ENCODE measurements around the gene EHBP1L1.

EHBP1L1 gene

DNA sequence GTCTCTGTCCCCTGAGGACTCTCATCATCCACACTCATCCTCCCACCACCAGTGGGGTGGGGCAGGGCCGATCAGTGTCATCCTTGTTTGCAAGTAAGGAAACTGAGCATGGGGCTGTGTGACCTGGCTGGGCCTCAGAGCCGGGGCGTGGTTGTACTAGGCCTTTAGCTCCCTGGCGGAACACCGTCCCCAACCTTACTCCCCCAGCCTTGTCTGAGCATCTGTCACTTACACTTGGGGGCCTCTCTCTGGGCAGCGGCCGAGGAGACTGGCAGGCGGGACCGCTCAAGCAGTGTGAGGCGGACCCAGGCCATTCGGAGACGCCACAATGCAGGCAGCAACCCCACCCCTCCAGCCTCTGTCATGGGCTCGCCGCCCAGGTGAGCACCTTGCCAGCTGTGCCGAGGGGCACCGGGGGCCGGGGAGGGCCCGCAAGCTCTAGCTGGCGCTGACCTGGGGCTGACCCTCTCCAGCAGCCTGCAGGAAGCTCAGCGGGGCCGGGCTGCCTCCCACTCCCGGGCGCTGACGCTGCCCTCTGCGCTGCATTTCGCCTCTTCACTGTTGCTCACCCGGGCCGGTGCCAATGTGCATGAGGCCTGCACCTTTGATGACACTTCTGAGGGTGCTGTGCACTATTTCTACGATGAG lies 43.6 kb downstream of the EHBP1L1 start:
- DNase-seq (ENCODE audit: low spot score), result no peak
- TF ChIP-seq, protein P1, sequence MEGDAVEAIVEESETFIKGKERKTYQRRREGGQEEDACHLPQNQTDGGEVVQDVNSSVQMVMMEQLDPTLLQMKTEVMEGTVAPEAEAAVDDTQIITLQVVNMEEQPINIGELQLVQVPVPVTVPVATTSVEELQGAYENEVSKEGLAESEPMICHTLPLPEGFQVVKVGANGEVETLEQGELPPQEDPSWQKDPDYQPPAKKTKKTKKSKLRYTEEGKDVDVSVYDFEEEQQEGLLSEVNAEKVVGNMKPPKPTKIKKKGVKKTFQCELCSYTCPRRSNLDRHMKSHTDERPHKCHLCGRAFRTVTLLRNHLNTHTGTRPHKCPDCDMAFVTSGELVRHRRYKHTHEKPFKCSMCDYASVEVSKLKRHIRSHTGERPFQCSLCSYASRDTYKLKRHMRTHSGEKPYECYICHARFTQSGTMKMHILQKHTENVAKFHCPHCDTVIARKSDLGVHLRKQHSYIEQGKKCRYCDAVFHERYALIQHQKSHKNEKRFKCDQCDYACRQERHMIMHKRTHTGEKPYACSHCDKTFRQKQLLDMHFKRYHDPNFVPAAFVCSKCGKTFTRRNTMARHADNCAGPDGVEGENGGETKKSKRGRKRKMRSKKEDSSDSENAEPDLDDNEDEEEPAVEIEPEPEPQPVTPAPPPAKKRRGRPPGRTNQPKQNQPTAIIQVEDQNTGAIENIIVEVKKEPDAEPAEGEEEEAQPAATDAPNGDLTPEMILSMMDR (IDR thresholded peaks at IDR 0.05; ENCODE audit: borderline replicate concordance, control extremely low read depth, extremely low read depth, insufficient read depth, missing control alignments), result no peak
- in situ Hi-C loops (cut with MboI; ENCODE audit: low sequenced_read_pairs, unreplicated experiment), result no loop called here

DNA sequence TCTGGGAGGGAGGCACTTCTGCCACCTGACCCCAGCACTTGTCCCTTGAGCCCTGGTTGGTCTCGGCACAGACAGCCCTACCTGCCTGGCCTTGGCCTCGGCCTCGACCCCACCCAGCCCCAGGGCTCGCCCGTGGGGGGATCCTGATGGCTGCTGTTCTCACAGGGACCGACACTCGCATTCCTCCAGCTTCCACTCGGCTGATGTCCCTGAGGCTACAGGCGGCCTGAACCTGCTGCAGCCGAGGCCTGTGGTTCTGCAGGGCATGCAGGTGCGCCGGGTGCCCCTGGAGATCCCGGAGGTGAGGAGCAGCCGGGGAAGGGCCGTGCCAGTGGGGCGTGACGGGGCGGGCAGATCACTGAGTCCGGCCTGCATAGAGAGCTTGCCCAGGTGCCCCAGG lies 44.8 kb downstream of the EHBP1L1 start:
- no peak for DNase-seq (ENCODE audit: low spot score)
- in situ Hi-C loops (cut with MboI; ENCODE audit: low sequenced_read_pairs, unreplicated experiment), result no loop called here
- TF ChIP-seq, protein P1 (IDR thresholded peaks at IDR 0.05; ENCODE audit: borderline replicate concordance, control extremely low read depth, extremely low read depth, insufficient read depth, missing control alignments), result no peak

DNA sequence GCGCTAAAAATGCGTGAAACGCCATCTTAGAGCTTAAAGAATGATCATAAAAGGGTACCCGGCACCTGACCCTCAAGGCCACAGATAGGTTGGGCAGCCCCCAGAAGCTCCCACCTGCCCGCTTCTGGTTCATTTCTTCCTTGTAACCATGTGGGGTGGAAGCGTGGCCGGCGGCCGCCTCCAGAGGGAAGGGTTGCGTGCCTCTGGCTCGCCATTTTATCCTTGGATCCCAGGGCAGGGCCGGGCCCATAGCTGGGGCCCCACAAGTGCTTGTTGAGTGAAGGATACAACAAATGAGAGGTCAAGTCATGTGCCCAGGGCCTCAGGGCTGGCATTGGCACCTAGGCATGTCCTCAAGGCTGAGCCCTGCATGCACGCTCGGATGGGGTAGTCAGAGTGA lies 45.6 kb downstream of the EHBP1L1 start:
- in situ Hi-C loops (cut with MboI; ENCODE audit: low sequenced_read_pairs, unreplicated experiment), result no loop called here

DNA sequence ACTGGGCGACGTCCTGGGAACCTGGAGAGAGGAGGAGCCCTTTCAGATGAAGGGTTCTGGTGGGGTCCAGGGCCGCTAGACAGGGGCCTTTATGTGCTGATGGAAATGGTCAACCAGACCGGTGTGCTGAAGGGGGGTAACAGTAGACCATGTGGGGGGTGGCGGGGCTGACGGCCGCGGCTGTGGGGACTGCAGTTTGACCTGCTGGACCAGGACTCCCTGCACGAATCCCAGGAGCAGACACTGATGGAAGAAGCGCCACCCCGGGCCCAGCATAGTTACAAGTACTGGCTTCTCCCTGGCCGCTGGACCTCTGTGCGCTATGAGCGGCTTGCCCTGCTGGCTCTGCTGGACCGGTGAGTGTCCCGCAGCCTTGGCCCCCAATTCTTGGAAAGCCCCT lies 46.2 kb downstream of the EHBP1L1 start:
- DNase-seq (ENCODE audit: low spot score), result no peak
- in situ Hi-C loops (cut with MboI; ENCODE audit: low sequenced_read_pairs, unreplicated experiment), result no loop called here
- TF ChIP-seq, protein P1 (IDR thresholded peaks at IDR 0.05; ENCODE audit: borderline replicate concordance, control extremely low read depth, extremely low read depth, insufficient read depth, missing control alignments), result no peak

More for the DNA sequence above, 45.6 kb downstream of the EHBP1L1 start:
- no peak for DNase-seq (ENCODE audit: low spot score)
- TF ChIP-seq, protein P1 (IDR thresholded peaks at IDR 0.05; ENCODE audit: borderline replicate concordance, control extremely low read depth, extremely low read depth, insufficient read depth, missing control alignments), result no peak

DNA sequence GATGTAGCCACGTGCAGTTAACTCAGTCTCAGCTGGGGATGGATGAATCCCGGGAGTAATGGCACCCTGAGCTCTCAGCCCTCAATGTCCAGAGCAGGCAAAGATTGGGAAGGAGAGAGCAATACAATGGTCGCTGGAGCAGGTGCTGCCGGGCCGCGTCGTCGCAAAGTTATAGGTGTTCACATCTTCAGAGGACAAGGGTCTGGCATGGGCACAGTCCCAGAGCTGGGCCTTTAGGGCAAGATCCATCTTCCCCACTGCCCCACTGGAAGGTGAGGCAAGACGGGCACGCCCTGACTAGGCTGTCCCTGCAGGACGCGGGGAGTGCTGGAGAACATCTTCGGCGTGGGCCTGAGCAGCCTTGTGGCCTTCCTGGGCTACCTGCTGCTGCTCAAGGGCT lies 47.3 kb downstream of the EHBP1L1 start:
- no peak for DNase-seq (ENCODE audit: low spot score)
- in situ Hi-C loops (cut with MboI; ENCODE audit: low sequenced_read_pairs, unreplicated experiment), result no loop called here
- TF ChIP-seq, protein P1 (IDR thresholded peaks at IDR 0.05; ENCODE audit: borderline replicate concordance, control extremely low read depth, extremely low read depth, insufficient read depth, missing control alignments), result no peak

DNA sequence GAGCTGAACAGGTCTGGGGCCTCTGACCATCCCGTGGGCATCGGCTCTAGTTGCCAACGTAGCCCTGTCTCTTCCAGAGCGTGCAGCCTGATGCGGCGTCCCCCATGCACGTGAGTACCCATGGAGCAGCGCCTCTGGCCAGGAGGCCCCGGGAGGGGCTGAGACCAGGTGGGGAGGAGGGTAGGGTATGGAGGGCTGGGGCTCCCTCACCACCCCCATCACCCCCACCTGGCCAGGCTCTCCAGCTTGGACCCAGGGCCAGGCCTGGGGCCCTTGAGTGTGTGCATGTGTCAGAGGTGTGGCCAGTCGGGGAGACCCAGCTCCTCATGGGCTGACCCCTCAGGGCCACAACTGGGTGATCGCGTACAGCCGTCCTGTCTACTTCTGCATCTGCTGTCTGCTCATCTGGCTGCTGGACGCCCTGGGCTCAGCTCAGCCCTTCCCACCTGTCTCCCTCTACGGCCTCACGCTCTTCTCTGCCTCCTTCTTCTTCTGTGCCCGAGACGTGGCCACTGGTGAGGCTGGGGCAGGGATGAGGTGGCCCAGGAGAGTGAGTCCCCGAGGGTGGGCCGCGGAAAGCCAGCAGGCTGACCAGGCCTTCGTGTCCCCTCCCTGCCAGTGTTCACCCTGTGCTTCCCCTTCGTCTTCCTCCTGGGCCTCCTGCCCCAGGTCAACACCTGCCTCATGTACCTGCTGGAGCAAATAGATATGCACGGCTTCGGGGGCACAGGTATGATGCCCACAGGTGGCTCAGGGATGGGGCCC lies 48.2 kb downstream of the EHBP1L1 start:
- TF ChIP-seq, protein P1 (IDR thresholded peaks at IDR 0.05; ENCODE audit: borderline replicate concordance, control extremely low read depth, extremely low read depth, insufficient read depth, missing control alignments), result no peak
- no peak for DNase-seq (ENCODE audit: low spot score)
- in situ Hi-C loops (cut with MboI; ENCODE audit: low sequenced_read_pairs, unreplicated experiment), result no loop called here
